K562 (cell line): ENCODE measurements around the gene TAS2R42. TPM values are rescaled to one million over a fixed set of nuclear protein-coding genes. Genes with fewer than 3 reads are reported as not detected.

Source experiments
- AFF4 ChIP-seq: sonication (generic); formaldehyde crosslinking; IDR thresholded peaks from 2 replicates; pipeline ENCODE4 v1.8.0; 2023; ENCODE audit warnings: mild to moderate bottlenecking, missing genetic modification reagents
- GATAD2A ChIP-seq: fragments of 450-650 bp; IDR thresholded peaks from 2 replicates; pipeline ENCODE4 v1.6.1; 2017
- MBD2 ChIP-seq: sonication (generic); IDR thresholded peaks from 2 replicates; pipeline ENCODE4 v1.6.1; 2016; ENCODE audit warnings: low read depth, borderline replicate concordance
- MYC ChIP-seq, 2 experiments: fragments of 250-450 bp in 1 of 2; sonication (Bioruptor Pico) in 1 of 2; IDR thresholded peaks; 2 replicates each; pipeline versions ENCODE4 v1.5.1 to v1.6.1; 2012 to 2021; ENCODE audit warnings: low read depth in 2 of 2, borderline replicate concordance in 1 of 2, improper control_type of control experiment in 1 of 2, low read length in 1 of 2, mild to moderate bottlenecking in 1 of 2, moderate library complexity in 1 of 2
- NFIC ChIP-seq: fragments of 450-650 bp; IDR thresholded peaks from 2 replicates; pipeline ENCODE4 v1.6.1; 2017; ENCODE audit warnings: mild to moderate bottlenecking, inconsistent platforms
- NR4A1 ChIP-seq, 2 experiments: fragments of 250-450 bp in 1 of 2; fragments of 450-650 bp in 1 of 2; sonication (Bioruptor Pico) in 1 of 2; IDR thresholded peaks; 2 replicates each; pipeline versions ENCODE4 v1.4.0 to v1.6.1; 2016 to 2020; ENCODE audit warnings: mild to moderate bottlenecking in 2 of 2, missing compliant biosample characterization in 1 of 2, missing genetic modification characterization in 1 of 2, moderate library complexity in 1 of 2
- POLR2A ChIP-seq: fragments of 450-650 bp; conservative IDR thresholded peaks from 2 replicates; pipeline ENCODE4 v1.6.1; 2016
- POLR2AphosphoS5 ChIP-seq: IDR thresholded peaks from 2 replicates; pipeline ENCODE4 v1.6.1; 2011; ENCODE audit warnings: mild to moderate bottlenecking, low read depth, low read length, moderate library complexity; ENCODE audit not compliant: control insufficient read depth, insufficient read depth
- POLR2B ChIP-seq: fragments of 450-650 bp; IDR thresholded peaks from 2 replicates; pipeline ENCODE4 v1.6.1; 2018; ENCODE audit warnings: low read depth; ENCODE audit not compliant: partially characterized antibody
- TEAD1 ChIP-seq, 2 experiments: fragments of 450-650 bp in 1 of 2; sonication (generic) in 1 of 2; formaldehyde crosslinking; IDR thresholded peaks; 2 replicates each; pipeline versions ENCODE4 v1.4.0 to v1.8.0; 2020 to 2022; ENCODE audit warnings: mild to moderate bottlenecking in 2 of 2, missing genetic modification reagents in 1 of 2
- TSHZ1 ChIP-seq: fragments of 250-450 bp; sonication (Bioruptor Pico); IDR thresholded peaks from 2 replicates; pipeline ENCODE4 v1.4.0; 2020; ENCODE audit warnings: mild to moderate bottlenecking, moderate library complexity
- ZNF124 ChIP-seq: sonication (generic); formaldehyde crosslinking; IDR thresholded peaks from 2 replicates; pipeline ENCODE4 v1.8.1; 2022; ENCODE audit warnings: missing genetic modification reagents
- polyA plus RNA-seq, 8 experiments: library from polyadenylated mRNA; depleted of rRNA in 4 of 8; stranded (reverse) in 5 of 8; unstranded in 3 of 8; fragments of >200 nt; fragmentation: Nextera tagmentation in 2 of 8; fragmentation: Illumina TruSeq in 1 of 8; extraction: Ambion mirVana in 2 of 8; extraction: Trizol in 1 of 8; gene quantifications; 2 replicates each; pipeline versions ENCODE4 v1.2.1 to v1.2.3, GENCODE V29; 2011 to 2014; ENCODE audit warnings: inconsistent platforms in 1 of 8, missing spikeins in 1 of 8
- total RNA-seq, 7 experiments: library from RNA; depleted of rRNA in 6 of 7; stranded (reverse); fragments of >200 nt in 6 of 7; fragmentation: Illumina TruSeq in 2 of 7; extraction: Trizol in 2 of 7; gene quantifications; 2 replicates each; pipeline versions ENCODE4 v1.2.1 to v1.2.3, GENCODE V29; 2011 to 2021; ENCODE audit warnings: low replicate concordance in 1 of 7
- TF ChIP-seq, protein P1 (sequence below), 2 experiments: fragments of 450-650 bp in 1 of 2; sonication (generic) in 1 of 2; formaldehyde crosslinking in 1 of 2; IDR thresholded peaks in 1 of 2; conservative IDR thresholded peaks in 1 of 2; 2 replicates each; pipeline versions ENCODE4 v1.6.1 to v1.8.1; 2016 to 2023; ENCODE audit warnings: mild to moderate bottlenecking in 2 of 2, moderate library complexity in 2 of 2, inconsistent platforms in 1 of 2, missing genetic modification reagents in 1 of 2
- TF ChIP-seq, protein P2 (sequence below): sonication (generic); formaldehyde crosslinking; IDR thresholded peaks from 2 replicates; pipeline ENCODE4 v1.8.0; 2022; ENCODE audit warnings: missing genetic modification reagents, mild to moderate bottlenecking, borderline replicate concordance

Gene TAS2R42
- total and polyA plus RNA-seq, 9 of the 15 experiments (the other 6 are each of a cell fraction or from before 2014, with no cell fraction given), result not detected

- TF ChIP-seq, protein P1, sequence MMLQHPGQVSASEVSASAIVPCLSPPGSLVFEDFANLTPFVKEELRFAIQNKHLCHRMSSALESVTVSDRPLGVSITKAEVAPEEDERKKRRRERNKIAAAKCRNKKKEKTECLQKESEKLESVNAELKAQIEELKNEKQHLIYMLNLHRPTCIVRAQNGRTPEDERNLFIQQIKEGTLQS (IDR thresholded peaks at IDR 0.05), result 0 out of 2 replicates have a peak, but pooled peaks have one; percentile 24
- TF ChIP-seq, protein P1 (CRISPR knock-in tag; conservative IDR thresholded peaks at IDR 0.05), result no peak
- TF ChIP-seq ZNF124 (CRISPR knock-in tag), result no peak
- peak; percentile 66 for TF ChIP-seq AFF4 (CRISPR knock-in tag)
- peak; percentile 34; the same call in 1 of the 2 replicates for TF ChIP-seq MBD2
- TF ChIP-seq TSHZ1 (CRISPR knock-in tag), result no peak
- TF ChIP-seq GATAD2A, result no peak
- TF ChIP-seq POLR2B, result peak; percentile 77
- TF ChIP-seq NR4A1 (CRISPR knock-in tag; IDR thresholded peaks at IDR 0.05), result no peak
- no peak for TF ChIP-seq NR4A1 (tag; IDR thresholded peaks at IDR 0.05)
- peak; percentile 52; the same call in 1 of the 2 replicates for TF ChIP-seq POLR2AphosphoS5
- peak; percentile 20; the same call in 1 of the 2 replicates for TF ChIP-seq MYC (IDR thresholded peaks at IDR 0.05; ENCODE audit: low read depth, low read length)
- no peak for TF ChIP-seq MYC (CRISPR knock-in tag; IDR thresholded peaks at IDR 0.05; ENCODE audit: borderline replicate concordance, low read depth)
- peak; percentile 30 to 45; a peak in 1 of 4 replicates for TF ChIP-seq TEAD1 (CRISPR knock-in tag; IDR thresholded peaks at IDR 0.05)
- TF ChIP-seq, protein P2, sequence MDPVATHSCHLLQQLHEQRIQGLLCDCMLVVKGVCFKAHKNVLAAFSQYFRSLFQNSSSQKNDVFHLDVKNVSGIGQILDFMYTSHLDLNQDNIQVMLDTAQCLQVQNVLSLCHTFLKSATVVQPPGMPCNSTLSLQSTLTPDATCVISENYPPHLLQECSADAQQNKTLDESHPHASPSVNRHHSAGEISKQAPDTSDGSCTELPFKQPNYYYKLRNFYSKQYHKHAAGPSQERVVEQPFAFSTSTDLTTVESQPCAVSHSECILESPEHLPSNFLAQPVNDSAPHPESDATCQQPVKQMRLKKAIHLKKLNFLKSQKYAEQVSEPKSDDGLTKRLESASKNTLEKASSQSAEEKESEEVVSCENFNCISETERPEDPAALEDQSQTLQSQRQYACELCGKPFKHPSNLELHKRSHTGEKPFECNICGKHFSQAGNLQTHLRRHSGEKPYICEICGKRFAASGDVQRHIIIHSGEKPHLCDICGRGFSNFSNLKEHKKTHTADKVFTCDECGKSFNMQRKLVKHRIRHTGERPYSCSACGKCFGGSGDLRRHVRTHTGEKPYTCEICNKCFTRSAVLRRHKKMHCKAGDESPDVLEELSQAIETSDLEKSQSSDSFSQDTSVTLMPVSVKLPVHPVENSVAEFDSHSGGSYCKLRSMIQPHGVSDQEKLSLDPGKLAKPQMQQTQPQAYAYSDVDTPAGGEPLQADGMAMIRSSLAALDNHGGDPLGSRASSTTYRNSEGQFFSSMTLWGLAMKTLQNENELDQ (CRISPR knock-in tag), result no peak
- peak; percentile 91 for TF ChIP-seq POLR2A
- peak; percentile 22; the same call in 1 of the 2 replicates for TF ChIP-seq NFIC
Observed at GRCh38 chr12:11171145-11171968, 15.4 kb downstream of the TAS2R42 start, which contains the start of gene SMIM10L1 (continued).
